HG02571 (cell line): Measurements from ENCODE around the gene IPMK.
A peak's percentile ranks its signal among the peaks of the same experiment; 100 is the strongest.
"Not testable (repeated sequence)": the region's sequence is repeated elsewhere in the genome, so short reads cannot be mapped to it uniquely, and the experiment has no call there.

ENCODE experiments used
- ATAC-seq: cut with Tn5 transposase; IDR thresholded peaks from one replicate; pipeline ENCODE4 v1.9.1; 2021; ENCODE audit warnings: mild to moderate bottlenecking, moderate library complexity; ENCODE audit not compliant: unreplicated experiment

The IPMK gene

GRCh38 chr10:58268454-58268945 is 806 bp upstream of the IPMK start:
- ATAC-seq: peak; percentile 1

GRCh38 chr10:58266826-58267712 is 625 bp downstream of the IPMK start:
- peak; percentile 6 for ATAC-seq

- peak; percentile 19 for ATAC-seq
These were observed 1.5 kb downstream of the IPMK start for GRCh38 chr10:58266003-58266825.

- ATAC-seq: no peak
These were observed 2.4 kb downstream of the IPMK start for GRCh38 chr10:58265249-58265648.

- ATAC-seq: no peak
These were observed 2.9 kb downstream of the IPMK start for GRCh38 chr10:58264780-58265179.

GRCh38 chr10:58262766-58263165 is 4.9 kb downstream of the IPMK start:
- ATAC-seq: no peak

- no peak for ATAC-seq
These were observed 7.4 kb downstream of the IPMK start for GRCh38 chr10:58260334-58260733.

GRCh38 chr10:58258977-58259692 is 8.6 kb downstream of the IPMK start:
- ATAC-seq: no peak

- not testable (repeated sequence) for ATAC-seq
These were observed 11.5 kb downstream of the IPMK start for GRCh38 chr10:58256013-58256780.

GRCh38 chr10:58254644-58255043 is 13.1 kb downstream of the IPMK start:
- ATAC-seq: no peak

- no peak for ATAC-seq
These were observed 14.5 kb downstream of the IPMK start for GRCh38 chr10:58253184-58253583.

GRCh38 chr10:58244666-58245065 is 23.0 kb downstream of the IPMK start:
- ATAC-seq: not testable (repeated sequence)

- not testable (repeated sequence) for ATAC-seq
These were observed 23.5 kb downstream of the IPMK start for GRCh38 chr10:58244242-58244641.

- not testable (repeated sequence) for ATAC-seq
These were observed 23.9 kb downstream of the IPMK start for GRCh38 chr10:58243801-58244200.

- ATAC-seq: no peak
These were observed 24.4 kb downstream of the IPMK start for GRCh38 chr10:58243269-58243668.

- no peak for ATAC-seq
These were observed 26.3 kb downstream of the IPMK start for GRCh38 chr10:58241346-58241745.

GRCh38 chr10:58240531-58240930 is 27.2 kb downstream of the IPMK start:
- no peak for ATAC-seq

GRCh38 chr10:58239561-58240169 is 28.0 kb downstream of the IPMK start:
- no peak for ATAC-seq

GRCh38 chr10:58237014-58237834 is 30.5 kb downstream of the IPMK start:
- no peak for ATAC-seq
